Peyer's patch (tissue), 4 donors: ENCODE data around the gene SLC6A8. TPM values are rescaled to one million over a fixed set of nuclear protein-coding genes. Genes with fewer than 3 reads are reported as not detected.
A peak's percentile ranks its signal among the peaks of the same experiment; 100 is the strongest.
"Not testable (repeated sequence)": the region's sequence is repeated elsewhere in the genome, so short reads cannot be mapped to it uniquely, and the experiment has no call there.

Experiments
- DNase-seq, 3 donors: peaks; one replicate each; pipeline ENCODE4 v3.0.0-alpha.2; 2017 to 2019
- H3K27ac ChIP-seq, 4 donors: fragments of 200-600 bp; sonication (generic); one replicate each; pipeline ENCODE4 v1.5.1; 2016 to 2019
- H3K27me3 ChIP-seq, 2 donors: fragments of 200-600 bp; sonication (generic); one replicate each; pipeline ENCODE4 v1.5.1; 2019
- H3K36me3 ChIP-seq, 3 donors: fragments of 200-600 bp; sonication (generic); one replicate each; pipeline ENCODE4 v1.5.1; 2016 to 2019
- H3K4me1 ChIP-seq, 4 donors: fragments of 200-600 bp; sonication (generic); one replicate each; pipeline ENCODE4 v1.5.1; 2016 to 2019
- H3K4me3 ChIP-seq, 4 donors: fragments of 200-600 bp; sonication (generic); 1 replicate in 3 of 4; 2 replicates in 1 of 4; pipeline ENCODE4 v1.5.1; 2016 to 2019; ENCODE audit warnings: mild to moderate bottlenecking in 1 of 4
- H3K9me3 ChIP-seq, 4 donors: fragments of 200-600 bp; sonication (generic); one replicate each; pipeline ENCODE4 v1.5.1; 2016 to 2019; ENCODE audit warnings: mild to moderate bottlenecking in 1 of 4
- POLR2A ChIP-seq, 2 donors: fragments of 450-650 bp; IDR thresholded peaks; one replicate each; pipeline ENCODE4 v1.5.1; 2017; ENCODE audit warnings: antibody characterized with exemption in 2 of 2, mild to moderate bottlenecking in 2 of 2, moderate library complexity in 2 of 2
- total RNA-seq, 4 donors: library from RNA; depleted of rRNA; stranded (reverse); fragments of >200 nt; gene quantifications; one replicate each; pipeline ENCODE4 v1.1.0, GENCODE V29; 2016
- TF ChIP-seq, protein P1 (sequence below), 6 experiments: fragments of 450-650 bp in 4 of 6; fragments of 200-600 bp in 2 of 6; sonication (generic) in 1 of 6; IDR thresholded peaks; one replicate each; pipeline ENCODE4 v1.5.1; 2017 to 2019; ENCODE audit warnings: antibody characterized with exemption in 6 of 6, mild to moderate bottlenecking in 3 of 6, moderate library complexity in 1 of 6

SLC6A8 gene
- total RNA-seq, 4 donors from 2014 or later, result 36.3 to 562 (median 146) TPM

DNA sequence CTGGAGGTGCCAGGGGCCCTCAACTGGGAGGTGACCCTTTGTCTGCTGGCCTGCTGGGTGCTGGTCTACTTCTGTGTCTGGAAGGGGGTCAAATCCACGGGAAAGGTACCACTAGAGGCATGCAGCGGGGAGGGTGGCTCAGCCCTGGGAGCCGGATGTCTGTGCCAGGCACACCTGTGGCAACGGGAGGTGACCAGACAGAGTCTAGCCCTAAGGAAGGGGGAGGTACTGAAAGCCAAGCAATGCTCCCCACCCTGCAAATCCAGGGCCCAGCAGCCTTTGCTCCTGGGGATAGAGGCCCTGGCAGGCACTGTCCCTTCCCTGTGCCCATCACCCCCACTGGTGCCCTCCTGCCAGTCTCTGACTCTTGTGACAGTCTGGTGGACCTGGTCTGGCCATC is 4.3 kb downstream of the SLC6A8 start:
- no peak overlapping the region for H3K4me3 ChIP-seq
- H3K27ac ChIP-seq, result peak overlapping the region in 1 of 4 donors; percentile 12

DNA sequence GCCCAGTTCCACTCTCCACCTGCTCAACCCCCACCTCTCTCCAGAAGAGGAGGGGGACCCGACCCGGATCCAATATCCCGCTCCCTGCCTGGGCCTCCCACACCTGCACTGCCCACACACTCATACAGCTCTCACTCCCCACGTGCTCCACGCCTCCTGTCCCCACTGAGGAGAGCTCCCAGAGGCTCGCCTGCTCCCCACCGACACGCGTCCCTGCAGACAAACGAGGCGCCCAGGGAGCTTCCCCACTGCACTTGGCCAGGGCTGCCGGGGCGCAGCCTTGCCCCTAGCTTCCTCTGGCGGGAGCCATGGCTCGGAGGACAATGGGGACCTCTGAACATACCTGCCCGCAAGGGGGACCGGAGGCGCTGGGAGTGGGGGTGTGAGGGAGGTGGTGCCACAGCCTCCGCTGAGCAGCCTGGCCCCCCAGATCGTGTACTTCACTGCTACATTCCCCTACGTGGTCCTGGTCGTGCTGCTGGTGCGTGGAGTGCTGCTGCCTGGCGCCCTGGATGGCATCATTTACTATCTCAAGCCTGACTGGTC is 5.0 kb downstream of the SLC6A8 start:
- Histone ChIP-seq H3K4me3 (no peak overlapping the region), H3K36me3 (no peaks in the 10 kb centered on the region), H3K9me3 (no peaks in the 10 kb centered on the region), H3K4me1 (peaks cover 0 to 6% (median 0%) of the 10 kb centered on the region in 4 donors), H3K27me3 (no peaks in the 10 kb centered on the region), H3K27ac (no peak overlapping the region)
- TF ChIP-seq, protein P1, sequence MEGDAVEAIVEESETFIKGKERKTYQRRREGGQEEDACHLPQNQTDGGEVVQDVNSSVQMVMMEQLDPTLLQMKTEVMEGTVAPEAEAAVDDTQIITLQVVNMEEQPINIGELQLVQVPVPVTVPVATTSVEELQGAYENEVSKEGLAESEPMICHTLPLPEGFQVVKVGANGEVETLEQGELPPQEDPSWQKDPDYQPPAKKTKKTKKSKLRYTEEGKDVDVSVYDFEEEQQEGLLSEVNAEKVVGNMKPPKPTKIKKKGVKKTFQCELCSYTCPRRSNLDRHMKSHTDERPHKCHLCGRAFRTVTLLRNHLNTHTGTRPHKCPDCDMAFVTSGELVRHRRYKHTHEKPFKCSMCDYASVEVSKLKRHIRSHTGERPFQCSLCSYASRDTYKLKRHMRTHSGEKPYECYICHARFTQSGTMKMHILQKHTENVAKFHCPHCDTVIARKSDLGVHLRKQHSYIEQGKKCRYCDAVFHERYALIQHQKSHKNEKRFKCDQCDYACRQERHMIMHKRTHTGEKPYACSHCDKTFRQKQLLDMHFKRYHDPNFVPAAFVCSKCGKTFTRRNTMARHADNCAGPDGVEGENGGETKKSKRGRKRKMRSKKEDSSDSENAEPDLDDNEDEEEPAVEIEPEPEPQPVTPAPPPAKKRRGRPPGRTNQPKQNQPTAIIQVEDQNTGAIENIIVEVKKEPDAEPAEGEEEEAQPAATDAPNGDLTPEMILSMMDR (IDR thresholded peaks at IDR 0.05), result no peak
- TF ChIP-seq POLR2A (IDR thresholded peaks at IDR 0.05), result no peak
- DNase-seq, result peak in 1 of 3 donors; percentile 34

More for the DNA sequence above, 4.3 kb downstream of the SLC6A8 start:
- H3K27me3 ChIP-seq, result no peaks in the 10 kb centered on the region
- H3K4me1 ChIP-seq, result peaks cover 0 to 6% (median 0%) of the 10 kb centered on the region in 4 donors
- H3K36me3 ChIP-seq, result no peaks in the 10 kb centered on the region
- no peak for TF ChIP-seq POLR2A (IDR thresholded peaks at IDR 0.05)
- TF ChIP-seq, protein P1 (IDR thresholded peaks at IDR 0.05), result no peak
- DNase-seq, result no peak
- no peaks in the 10 kb centered on the region for H3K9me3 ChIP-seq

DNA sequence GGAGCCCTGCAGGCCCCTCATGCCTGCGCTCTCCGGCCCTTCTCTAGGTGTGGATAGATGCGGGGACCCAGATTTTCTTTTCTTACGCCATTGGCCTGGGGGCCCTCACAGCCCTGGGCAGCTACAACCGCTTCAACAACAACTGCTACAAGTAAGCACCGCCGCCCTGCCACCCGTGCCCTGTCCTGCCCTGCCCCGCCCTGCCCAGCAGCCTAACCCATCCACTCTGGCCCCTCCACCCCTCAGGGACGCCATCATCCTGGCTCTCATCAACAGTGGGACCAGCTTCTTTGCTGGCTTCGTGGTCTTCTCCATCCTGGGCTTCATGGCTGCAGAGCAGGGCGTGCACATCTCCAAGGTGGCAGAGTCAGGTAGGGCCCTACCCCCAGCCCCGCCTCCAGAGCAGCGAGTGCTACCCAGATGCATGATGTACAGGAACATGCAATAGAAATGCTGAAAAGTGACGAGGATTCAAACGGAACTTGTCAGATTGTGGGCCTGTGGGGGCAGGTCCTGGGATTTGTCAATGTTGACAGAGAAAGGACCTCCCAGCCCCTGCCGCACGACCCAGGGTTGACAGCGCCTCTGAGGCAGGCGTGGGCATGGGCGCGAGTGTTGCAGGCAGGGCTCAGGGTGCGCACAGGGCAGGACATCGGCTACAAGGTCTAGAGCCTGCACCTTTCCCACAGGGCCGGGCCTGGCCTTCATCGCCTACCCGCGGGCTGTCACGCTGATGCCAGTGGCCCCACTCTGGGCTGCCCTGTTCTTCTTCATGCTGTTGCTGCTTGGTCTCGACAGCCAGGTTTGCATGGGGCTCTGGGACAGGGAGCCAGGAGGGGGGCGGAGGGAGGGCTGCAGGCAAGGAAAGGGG is 5.7 kb downstream of the SLC6A8 start:
- Histone ChIP-seq H3K27ac (peak overlapping the region in 1 of 4 donors; percentile 48), H3K36me3 (no peaks in the 10 kb centered on the region), H3K9me3 (no peaks in the 10 kb centered on the region), H3K27me3 (no peaks in the 10 kb centered on the region), H3K4me3 (no peak overlapping the region), H3K4me1 (peaks cover 0 to 6% (median 0%) of the 10 kb centered on the region in 4 donors)
- no peak for TF ChIP-seq POLR2A (IDR thresholded peaks at IDR 0.05)
- TF ChIP-seq, protein P1 (IDR thresholded peaks at IDR 0.05), result no peak
- peak in 1 of 3 donors; percentile 39 for DNase-seq

DNA sequence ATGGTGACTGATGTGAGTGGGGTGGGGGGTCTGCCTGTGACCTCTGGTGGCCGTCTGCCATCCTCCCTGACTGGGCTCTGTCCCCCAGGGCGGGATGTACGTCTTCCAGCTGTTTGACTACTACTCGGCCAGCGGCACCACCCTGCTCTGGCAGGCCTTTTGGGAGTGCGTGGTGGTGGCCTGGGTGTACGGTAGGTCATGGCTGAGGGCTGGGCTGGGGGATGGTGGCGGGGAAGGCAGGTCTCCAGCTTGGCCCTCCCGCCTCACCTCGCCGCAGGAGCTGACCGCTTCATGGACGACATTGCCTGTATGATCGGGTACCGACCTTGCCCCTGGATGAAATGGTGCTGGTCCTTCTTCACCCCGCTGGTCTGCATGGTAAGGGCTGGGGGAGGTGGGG is 6.5 kb downstream of the SLC6A8 start:
- not testable (repeated sequence) for H3K4me3 ChIP-seq, H3K36me3 ChIP-seq, H3K27me3 ChIP-seq, H3K4me1 ChIP-seq, H3K9me3 ChIP-seq, DNase-seq
- peak overlapping the region in 2 of 4 donors; percentile 48 to 67 for H3K27ac ChIP-seq

DNA sequence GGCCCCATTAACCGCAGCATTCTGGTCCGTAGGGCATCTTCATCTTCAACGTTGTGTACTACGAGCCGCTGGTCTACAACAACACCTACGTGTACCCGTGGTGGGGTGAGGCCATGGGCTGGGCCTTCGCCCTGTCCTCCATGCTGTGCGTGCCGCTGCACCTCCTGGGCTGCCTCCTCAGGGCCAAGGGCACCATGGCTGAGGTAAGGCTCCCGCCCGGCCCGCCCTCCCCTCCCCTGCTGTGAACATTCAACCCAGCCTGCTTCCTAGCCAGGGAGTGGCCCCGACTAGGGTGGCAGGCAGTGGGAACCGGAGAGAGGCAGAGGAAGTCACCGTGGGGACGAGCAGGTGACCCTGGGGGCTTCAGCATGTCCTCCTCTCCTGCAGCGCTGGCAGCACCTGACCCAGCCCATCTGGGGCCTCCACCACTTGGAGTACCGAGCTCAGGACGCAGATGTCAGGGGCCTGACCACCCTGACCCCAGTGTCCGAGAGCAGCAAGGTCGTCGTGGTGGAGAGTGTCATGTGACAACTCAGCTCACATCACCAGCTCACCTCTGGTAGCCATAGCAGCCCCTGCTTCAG is 7.1 kb downstream of the SLC6A8 start:
- no peaks in the 10 kb centered on the region for H3K4me1 ChIP-seq
- no peaks in the 10 kb centered on the region for H3K9me3 ChIP-seq
- H3K27ac ChIP-seq, result peak overlapping the region in 2 of 4 donors; percentile 67 to 74
- no peaks in the 10 kb centered on the region for H3K27me3 ChIP-seq
- peak in 1 of 3 donors; percentile 71 for DNase-seq
- no peaks in the 10 kb centered on the region for H3K36me3 ChIP-seq
- H3K4me3 ChIP-seq, result no peak overlapping the region
- TF ChIP-seq, protein P1 (IDR thresholded peaks at IDR 0.05), result no peak
- no peak for TF ChIP-seq POLR2A (IDR thresholded peaks at IDR 0.05)

DNA sequence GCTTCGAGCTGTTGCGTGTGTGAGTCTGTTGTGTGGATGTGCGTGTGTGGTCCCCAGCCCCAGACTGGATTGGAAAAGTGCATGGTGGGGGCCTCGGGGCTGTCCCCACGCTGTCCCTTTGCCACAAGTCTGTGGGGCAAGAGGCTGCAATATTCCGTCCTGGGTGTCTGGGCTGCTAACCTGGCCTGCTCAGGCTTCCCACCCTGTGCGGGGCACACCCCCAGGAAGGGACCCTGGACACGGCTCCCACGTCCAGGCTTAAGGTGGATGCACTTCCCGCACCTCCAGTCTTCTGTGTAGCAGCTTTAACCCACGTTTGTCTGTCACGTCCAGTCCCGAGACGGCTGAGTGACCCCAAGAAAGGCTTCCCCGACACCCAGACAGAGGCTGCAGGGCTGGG is 8.4 kb downstream of the SLC6A8 start:
- no peak for DNase-seq
- Histone ChIP-seq H3K36me3 (peaks cover 0 to 2% (median 0%) of the 10 kb centered on the region in 3 donors), H3K4me3 (no peak overlapping the region), H3K9me3 (no peaks in the 10 kb centered on the region), H3K27ac (no peak overlapping the region), H3K27me3 (no peaks in the 10 kb centered on the region), H3K4me1 (peaks cover 0 to 8% (median 0%) of the 10 kb centered on the region in 4 donors)
- TF ChIP-seq POLR2A (IDR thresholded peaks at IDR 0.05), result no peak
- TF ChIP-seq, protein P1 (IDR thresholded peaks at IDR 0.05), result no peak

DNA sequence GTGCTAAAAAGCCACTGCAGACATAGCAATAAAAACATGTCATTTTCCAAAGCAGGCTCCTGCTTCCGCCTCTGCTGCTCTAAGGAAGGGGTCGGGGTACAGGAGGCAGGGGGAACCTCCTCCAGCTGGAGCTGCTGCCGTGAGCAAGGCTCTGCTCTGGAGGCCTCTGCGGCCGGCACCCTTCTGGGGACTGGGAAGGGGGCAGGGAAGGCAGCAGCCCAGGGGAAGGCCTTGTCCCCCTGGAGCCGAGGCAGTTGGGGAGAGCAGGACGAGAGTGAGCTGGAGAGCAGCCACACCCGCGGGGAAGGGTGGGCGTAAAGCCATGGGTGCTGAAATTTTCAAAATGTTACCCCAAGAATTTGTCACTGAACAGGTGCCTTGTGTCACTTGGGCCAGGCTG is 8.8 kb downstream of the SLC6A8 start:
- H3K27me3 ChIP-seq, DNase-seq, H3K27ac ChIP-seq, H3K36me3 ChIP-seq, H3K9me3 ChIP-seq, H3K4me1 ChIP-seq, H3K4me3 ChIP-seq: not testable (repeated sequence)

DNA sequence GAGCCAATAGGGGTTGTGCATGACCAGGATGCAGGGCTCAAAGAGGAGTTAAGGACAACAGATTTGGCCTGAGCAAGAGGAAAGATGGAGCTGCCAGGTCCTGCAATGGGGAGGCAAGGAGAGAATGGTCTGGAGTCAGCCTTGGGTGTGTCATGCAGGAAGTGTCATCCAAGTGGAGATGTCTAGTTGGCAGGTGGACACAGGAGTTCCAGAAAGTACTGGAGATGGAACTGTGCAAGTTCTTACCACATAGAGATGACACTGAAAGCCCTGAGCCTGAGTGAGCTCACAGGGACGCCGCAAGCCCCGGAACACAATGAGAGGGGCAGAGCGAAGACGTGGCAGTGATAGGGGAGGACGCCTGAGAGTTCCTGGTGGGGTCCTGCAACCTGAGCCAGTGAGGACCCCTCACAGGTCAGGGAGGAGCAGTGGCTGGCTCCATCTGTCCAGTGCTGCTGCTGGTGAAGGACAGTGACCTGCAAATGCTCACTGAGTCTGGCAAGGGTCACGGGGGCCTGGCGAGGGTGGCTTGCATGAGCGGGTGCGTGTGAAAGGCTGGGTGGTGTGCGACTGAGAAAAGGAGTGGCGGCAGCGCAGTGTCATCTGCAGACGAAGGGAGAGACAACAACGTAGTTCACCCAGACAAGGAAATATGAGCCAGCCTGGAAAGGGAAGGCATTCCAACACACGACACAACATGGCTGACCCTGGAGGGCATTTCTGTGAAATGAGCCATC is 9.4 kb downstream of the SLC6A8 start:
- not testable (repeated sequence) for H3K9me3 ChIP-seq, H3K4me3 ChIP-seq, H3K27me3 ChIP-seq, H3K4me1 ChIP-seq, DNase-seq
- H3K36me3 ChIP-seq, result peaks cover 0 to 13% (median 0%) of the 10 kb centered on the region in 3 donors
- H3K27ac ChIP-seq, result peak overlapping the region in 1 of 4 donors; percentile 5
